B cell (primary cell): ENCODE results near the gene TEX35. TPM values are rescaled to one million over a fixed set of nuclear protein-coding genes. Genes with fewer than 3 reads are reported as not detected.

Source experiments
- ATAC-seq: fragments of 200-7000 bp; cut with Tn5 transposase; one replicate; pipeline ENCODE4 v1.10.0; 2021; ENCODE audit warnings: low read depth, mild to moderate bottlenecking, moderate number of reproducible peaks, moderate library complexity
- CTCF ChIA-PET: fragments of 350-600 bp; sonication (Branson Sonifier 250); formaldehyde crosslinking; loops from one replicate; lab custom pipeline; 2021; ENCODE audit warnings: antibody characterized with exemption, inconsistent platforms; lab: Charles Lee
- POLR2A ChIA-PET: fragments of 350-600 bp; sonication (Branson Sonifier 250); formaldehyde crosslinking; loops from one replicate; lab custom pipeline; 2021; ENCODE audit warnings: antibody characterized with exemption; lab: Charles Lee
- DNase-seq: peaks from one replicate; pipeline ENCODE4 v3.0.0; 2013
- H2AFZ ChIP-seq: 2 replicates; pipeline ENCODE4 v1.6.1; 2012; ENCODE audit warnings: mild to moderate bottlenecking, low read depth, low read length; ENCODE audit not compliant: insufficient read depth, poor library complexity, severe bottlenecking
- H3K27ac ChIP-seq, 2 donors: 1 replicate in 1 of 2; 2 replicates in 1 of 2; pipeline ENCODE4 v1.5.1; 2012 to 2013; ENCODE audit warnings: low read length in 2 of 2, mild to moderate bottlenecking in 2 of 2, moderate library complexity in 1 of 2
- H3K27me3 ChIP-seq, 4 experiments: fragments of 200-600 bp in 1 of 4; sonication (generic) in 1 of 4; replicated peaks in 1 of 4; 1 replicate in 2 of 4; 2 replicates in 2 of 4; pipeline versions ENCODE4 v1.6.1 to v1.7.0; 2013 to 2016; ENCODE audit warnings: low read length in 3 of 4, mild to moderate bottlenecking in 2 of 4, mixed read lengths in 1 of 4, moderate library complexity in 1 of 4; ENCODE audit not compliant: insufficient read depth in 4 of 4, control insufficient read depth in 3 of 4; ENCODE audit errors: control extremely low read depth in 1 of 4
- H3K36me3 ChIP-seq, 2 experiments: replicated peaks in 1 of 2; 1 replicate in 1 of 2; 2 replicates in 1 of 2; pipeline versions ENCODE4 v1.6.1 to v1.7.1; 2013; ENCODE audit warnings: low read length in 1 of 2; ENCODE audit not compliant: insufficient read depth in 2 of 2, control insufficient read depth in 1 of 2; ENCODE audit errors: control extremely low read depth in 1 of 2, extremely low read depth in 1 of 2
- H3K4me1 ChIP-seq, 2 donors: fragments of 200-600 bp in 1 of 2; sonication (generic) in 1 of 2; 1 replicate in 1 of 2; 2 replicates in 1 of 2; pipeline versions ENCODE4 v1.5.1 to v1.6.1; 2013 to 2017; ENCODE audit warnings: low read length in 2 of 2; ENCODE audit not compliant: control insufficient read depth in 2 of 2, insufficient read depth in 2 of 2
- H3K4me2 ChIP-seq: replicated peaks from 2 replicates; pipeline ENCODE3; 2012; ENCODE audit warnings: mild to moderate bottlenecking, low read depth, low read length; ENCODE audit not compliant: poor library complexity, severe bottlenecking
- H3K4me3 ChIP-seq, 5 experiments: fragments of 200-600 bp in 1 of 5; sonication (generic) in 1 of 5; 1 replicate in 3 of 5; 2 replicates in 2 of 5; pipeline versions ENCODE4 v1.5.1 to v1.7.0; 2011 to 2016; ENCODE audit warnings: low read length in 4 of 5, mild to moderate bottlenecking in 4 of 5, low read depth in 2 of 5, control low read depth in 1 of 5, moderate library complexity in 1 of 5; ENCODE audit not compliant: insufficient read depth in 1 of 5; ENCODE audit errors: control extremely low read depth in 1 of 5, extremely low read depth in 1 of 5
- H3K79me2 ChIP-seq: fragments of 200-600 bp; sonication (generic); one replicate; pipeline ENCODE4 v1.6.0; 2016; ENCODE audit warnings: low read length; ENCODE audit not compliant: control insufficient read depth, insufficient read depth
- H3K9ac ChIP-seq: fragments of 200-600 bp; sonication (generic); 2 replicates; pipeline ENCODE4 v1.6.1; 2017; ENCODE audit warnings: mild to moderate bottlenecking, low read length, moderate library complexity
- H3K9me3 ChIP-seq, 3 donors: one replicate each; pipeline versions ENCODE4 v1.6.1 to v1.7.1; 2013; ENCODE audit warnings: low read length in 2 of 3; ENCODE audit not compliant: control insufficient read depth in 2 of 3, insufficient read depth in 1 of 3; ENCODE audit errors: control extremely low read depth in 1 of 3
- H4K20me1 ChIP-seq: 2 replicates; pipeline ENCODE4 v1.6.0; 2012; ENCODE audit warnings: mild to moderate bottlenecking, low read length; ENCODE audit not compliant: insufficient read depth, control insufficient read depth, poor library complexity, severe bottlenecking
- H3K27ac Mint-ChIP-seq: one replicate; pipeline ENCODE4 v1.8.0; 2021; ENCODE audit warnings: mixed read lengths
- H3K27me3 Mint-ChIP-seq: one replicate; pipeline ENCODE4 v1.8.0; 2021; ENCODE audit warnings: mixed read lengths
- H3K4me1 Mint-ChIP-seq: one replicate; pipeline ENCODE4 v1.8.0; 2021; ENCODE audit warnings: mixed read lengths
- H3K4me3 Mint-ChIP-seq: one replicate; pipeline ENCODE4 v1.8.0; 2021; ENCODE audit warnings: mixed read lengths
- H3K9me3 Mint-ChIP-seq: one replicate; pipeline ENCODE4 v1.8.0; 2022; ENCODE audit warnings: mixed read lengths; ENCODE audit not compliant: insufficient read depth
- EZH2 ChIP-seq: IDR thresholded peaks from 2 replicates; pipeline ENCODE4 v1.6.1; 2012; ENCODE audit warnings: borderline replicate concordance, low read depth, mild to moderate bottlenecking, moderate library complexity, low read length; ENCODE audit not compliant: insufficient read depth, poor library complexity, severe bottlenecking
- WGBS: methylation state at CpG from one replicate; pipeline ENCODE4 v1.1.5; 2013; ENCODE audit warnings: missing lambda C conversion rate; ENCODE audit not compliant: insufficient coverage; 5-methylcytosine and 5-hydroxymethylcytosine counted together
- intact Hi-C: fragments of 100-400 bp; cut with micrococcal nuclease; formaldehyde crosslinking; loops from one replicate; pipeline ENCODE4 v1.10.0; 2022
- polyA plus RNA-seq: library from polyadenylated mRNA; depleted of rRNA; stranded (reverse); fragments of >200 nt; gene quantifications from 2 replicates; pipeline ENCODE4 v1.2.3, GENCODE V29; 2012
- total RNA-seq, 2 donors: library from RNA; stranded (reverse); fragments of 120-200 nt in 1 of 2; gene quantifications; 1 replicate in 1 of 2; 2 replicates in 1 of 2; pipeline versions ENCODE4 v1.2.3 to v1.2.4, GENCODE V29; 2013 to 2022
- TF ChIP-seq, protein P1 (sequence below): fragments of 200-600 bp; IDR thresholded peaks from one replicate; pipeline ENCODE4 v1.8.0; 2022; ENCODE audit warnings: antibody characterized with exemption, mild to moderate bottlenecking

The TEX35 gene
- total and polyA plus RNA-seq, 2 donors (not counting 1 experiment from before 2014, with no cell fraction given), result 0.09 TPM; not detected in 1

DNA sequence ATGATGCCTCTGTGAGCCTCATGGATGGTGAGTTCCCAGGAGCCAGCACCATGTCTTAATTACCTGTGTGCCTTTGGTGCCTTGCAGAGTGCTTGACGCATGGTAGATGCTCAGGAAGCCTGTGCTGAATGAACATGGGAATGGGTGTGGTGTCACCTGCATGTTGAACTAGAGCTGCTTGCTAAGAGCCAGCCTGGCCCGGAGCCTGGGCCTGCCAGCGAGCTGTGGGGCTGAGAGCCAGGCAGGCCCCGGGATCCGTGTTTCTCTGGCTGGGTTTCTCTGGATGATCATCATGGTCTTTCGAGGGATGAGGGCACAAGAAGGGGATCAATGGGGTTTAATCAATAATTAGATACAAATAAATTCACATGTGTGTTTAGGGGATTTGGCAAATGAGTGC, 6.7 kb upstream of the TEX35 start:
- ATAC-seq, result no peak
- Histone ChIP-seq H3K27me3 (peaks cover 0 to 7% (median 3%) of the 10 kb centered on the region in 4 experiments), H2AFZ (no peak overlapping the region), H3K4me1 (no peaks in the 10 kb centered on the region), H3K79me2 (no peaks in the 10 kb centered on the region), H3K36me3 (no peaks in the 10 kb centered on the region), H3K4me3 (no peak overlapping the region), H4K20me1 (no peaks in the 10 kb centered on the region), H3K4me2 (no peak overlapping the region), H3K9ac (no peak overlapping the region), H3K9me3 (no peaks in the 10 kb centered on the region), H3K27ac (no peak overlapping the region)
- intact Hi-C loops, result no loop called here
- TF ChIP-seq, protein P1, sequence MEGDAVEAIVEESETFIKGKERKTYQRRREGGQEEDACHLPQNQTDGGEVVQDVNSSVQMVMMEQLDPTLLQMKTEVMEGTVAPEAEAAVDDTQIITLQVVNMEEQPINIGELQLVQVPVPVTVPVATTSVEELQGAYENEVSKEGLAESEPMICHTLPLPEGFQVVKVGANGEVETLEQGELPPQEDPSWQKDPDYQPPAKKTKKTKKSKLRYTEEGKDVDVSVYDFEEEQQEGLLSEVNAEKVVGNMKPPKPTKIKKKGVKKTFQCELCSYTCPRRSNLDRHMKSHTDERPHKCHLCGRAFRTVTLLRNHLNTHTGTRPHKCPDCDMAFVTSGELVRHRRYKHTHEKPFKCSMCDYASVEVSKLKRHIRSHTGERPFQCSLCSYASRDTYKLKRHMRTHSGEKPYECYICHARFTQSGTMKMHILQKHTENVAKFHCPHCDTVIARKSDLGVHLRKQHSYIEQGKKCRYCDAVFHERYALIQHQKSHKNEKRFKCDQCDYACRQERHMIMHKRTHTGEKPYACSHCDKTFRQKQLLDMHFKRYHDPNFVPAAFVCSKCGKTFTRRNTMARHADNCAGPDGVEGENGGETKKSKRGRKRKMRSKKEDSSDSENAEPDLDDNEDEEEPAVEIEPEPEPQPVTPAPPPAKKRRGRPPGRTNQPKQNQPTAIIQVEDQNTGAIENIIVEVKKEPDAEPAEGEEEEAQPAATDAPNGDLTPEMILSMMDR, result no peak
- TF ChIP-seq EZH2, result no peak
- ChIA-PET CTCF (interaction anchor here (1.2 to 1.7 kb wide), 3 partner anchors 10 to 195 kb away, joined by 3 to 8 read pairs (median 3); no protein-coding TSS in a partner anchor), POLR2A (no interaction called here)
- Mint-ChIP-seq H3K4me1 (no peaks in the 10 kb centered on the region), H3K27me3 (peaks cover 8% of the 10 kb centered on the region), H3K4me3 (no peak overlapping the region), H3K9me3 (no peaks in the 10 kb centered on the region), H3K27ac (no peak overlapping the region)
- WGBS, result 100% methylated on average over 3 of the region's 6 CpGs
- DNase-seq, result no peak

- H3K9me3 Mint-ChIP-seq, result no peaks in the 10 kb centered on the region
- no peak for TF ChIP-seq EZH2
- TF ChIP-seq, protein P1, result no peak
- CTCF ChIA-PET, result interaction anchor here (0.9 to 1.7 kb wide), 3 partner anchors 10 to 196 kb away, joined by 3 to 8 read pairs (median 3); no protein-coding TSS in a partner anchor
- no peak overlapping the region for H3K27ac ChIP-seq
- no peaks in the 10 kb centered on the region for H3K4me1 ChIP-seq
- H2AFZ ChIP-seq, result no peak overlapping the region
- WGBS, result 80% methylated on average over 6 of the region's 6 CpGs
- no peak for DNase-seq
- H3K27me3 Mint-ChIP-seq, result peaks cover 5% of the 10 kb centered on the region
- H3K36me3 ChIP-seq, result no peaks in the 10 kb centered on the region
- no peaks in the 10 kb centered on the region for H3K79me2 ChIP-seq
- intact Hi-C loops, result no loop called here
- no peak overlapping the region for H3K4me3 Mint-ChIP-seq
- H4K20me1 ChIP-seq, result no peaks in the 10 kb centered on the region
- no peak for ATAC-seq
- no peak overlapping the region for H3K9ac ChIP-seq
- POLR2A ChIA-PET, result no interaction called here
- peaks cover 0 to 7% (median 3%) of the 10 kb centered on the region in 4 experiments for H3K27me3 ChIP-seq
- H3K4me1 Mint-ChIP-seq, result no peaks in the 10 kb centered on the region
- H3K4me3 ChIP-seq, result no peak overlapping the region
- H3K9me3 ChIP-seq, result no peaks in the 10 kb centered on the region
- H3K4me2 ChIP-seq, result no peak overlapping the region
- H3K27ac Mint-ChIP-seq, result no peak overlapping the region
These were observed 6.2 kb upstream of the TEX35 start for GRCh38 chr1:178506669-178507068.
